Activated T-cell treated with anti-CD3 and anti-CD28 coated beads for 24 hours (primary cell): ENCODE measurements around the gene TUBA1A.
"Not testable (repeated sequence)": the region's sequence is repeated elsewhere in the genome, so short reads cannot be mapped to it uniquely, and the experiment has no call there.

Experiments
- DNase-seq: peaks from one replicate; pipeline ENCODE4 v3.0.0-alpha.2; 2020; ENCODE audit warnings: low read depth

The TUBA1A gene

DNA sequence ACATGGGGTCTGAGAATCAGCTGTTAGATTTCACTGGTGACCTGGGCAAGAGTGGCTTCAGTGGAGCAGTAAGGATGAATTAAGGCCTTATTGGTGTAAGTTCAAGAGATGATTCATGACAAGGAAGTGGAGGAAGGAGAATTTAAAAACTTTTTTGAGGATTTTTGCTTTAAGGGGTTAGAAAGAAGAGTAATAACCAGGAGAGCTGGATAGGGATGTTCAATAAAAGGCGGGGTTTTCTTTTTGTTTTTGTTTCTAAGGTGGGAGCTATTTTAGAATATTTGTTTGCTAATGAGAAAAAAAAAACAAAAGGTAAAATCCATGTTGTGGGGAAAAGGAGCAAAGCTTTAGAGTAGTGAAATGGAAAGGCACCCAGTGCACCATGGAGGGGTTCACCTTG is 42.5 kb downstream of the TUBA1A start:
- DNase-seq, result no peak

DNA sequence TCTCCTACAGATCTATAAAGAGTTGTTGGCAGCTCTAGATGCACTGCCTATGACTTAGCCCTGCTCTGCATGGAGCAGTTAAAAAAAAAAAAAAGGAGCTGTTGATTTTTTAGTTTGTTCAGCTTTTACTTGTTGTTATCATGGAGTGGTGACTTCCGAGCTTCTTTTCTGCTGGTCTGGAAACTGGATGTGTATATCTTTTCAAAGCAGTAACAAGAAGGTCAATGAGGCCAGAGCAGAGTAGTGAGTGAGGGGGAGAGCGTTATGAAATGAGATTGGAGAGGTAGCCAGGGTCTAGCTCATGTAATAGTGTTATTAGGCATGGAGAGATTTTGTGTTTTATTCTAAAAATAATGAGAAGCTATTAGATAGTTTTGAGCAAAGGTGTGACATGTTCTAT is 44.5 kb downstream of the TUBA1A start:
- no peak for DNase-seq

DNA sequence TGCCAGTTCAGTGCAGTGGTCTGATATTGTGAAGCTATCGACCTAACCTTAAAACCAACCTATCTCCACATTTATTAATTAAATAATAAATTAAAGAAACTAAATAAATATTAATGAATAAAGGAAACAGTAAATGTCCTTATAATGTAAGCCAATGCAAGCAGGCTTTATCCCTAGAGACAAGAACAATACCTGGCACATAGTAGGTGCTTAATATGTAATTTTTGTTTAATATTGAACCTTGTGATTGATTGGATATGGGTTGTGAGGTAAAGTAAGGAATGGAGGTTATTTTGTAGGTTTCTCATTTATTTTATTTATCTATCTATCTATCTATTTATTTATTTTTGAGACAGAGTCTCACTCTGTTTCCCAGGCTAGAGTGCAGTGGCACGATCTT is 49.9 kb downstream of the TUBA1A start:
- no peak for DNase-seq

DNA sequence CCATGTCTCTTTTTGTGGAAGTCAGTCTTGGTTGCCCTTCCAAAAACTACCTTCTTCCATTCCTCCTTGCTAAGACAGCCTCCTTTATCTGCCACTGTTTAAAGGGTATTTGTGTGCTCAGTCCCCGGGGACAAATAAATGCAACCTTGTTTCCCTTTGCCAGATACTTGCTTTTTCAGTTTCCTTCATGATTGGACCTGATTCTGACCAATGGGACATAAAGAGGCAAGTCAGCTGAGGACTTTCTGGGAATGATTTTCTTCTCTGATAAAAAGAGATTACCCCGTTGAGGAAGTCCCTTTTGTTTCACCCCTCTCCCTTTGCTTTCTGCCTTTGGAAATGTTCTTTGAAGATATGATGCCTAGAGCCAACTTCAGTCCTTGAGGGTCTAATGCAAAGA is 50.3 kb downstream of the TUBA1A start:
- no peak for DNase-seq

DNA sequence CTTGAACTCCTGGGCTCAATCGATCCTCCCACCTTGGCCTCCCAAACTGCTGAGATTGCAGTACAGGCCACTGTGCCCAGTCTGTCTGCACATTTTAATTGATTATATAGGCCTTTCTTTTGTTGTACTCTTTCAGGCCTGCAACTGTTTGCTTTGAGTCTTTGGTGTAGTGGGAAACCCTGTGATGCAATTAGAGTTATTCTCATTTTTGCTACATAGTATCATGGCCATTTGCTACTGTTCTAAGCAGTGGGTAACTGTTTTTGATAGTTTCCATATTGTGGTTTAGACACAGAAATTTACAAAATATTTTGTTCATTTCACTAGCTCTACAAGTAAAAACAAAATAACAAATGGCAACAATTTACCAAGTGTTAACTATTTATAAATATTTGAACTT is 51.4 kb downstream of the TUBA1A start:
- DNase-seq, result no peak

DNA sequence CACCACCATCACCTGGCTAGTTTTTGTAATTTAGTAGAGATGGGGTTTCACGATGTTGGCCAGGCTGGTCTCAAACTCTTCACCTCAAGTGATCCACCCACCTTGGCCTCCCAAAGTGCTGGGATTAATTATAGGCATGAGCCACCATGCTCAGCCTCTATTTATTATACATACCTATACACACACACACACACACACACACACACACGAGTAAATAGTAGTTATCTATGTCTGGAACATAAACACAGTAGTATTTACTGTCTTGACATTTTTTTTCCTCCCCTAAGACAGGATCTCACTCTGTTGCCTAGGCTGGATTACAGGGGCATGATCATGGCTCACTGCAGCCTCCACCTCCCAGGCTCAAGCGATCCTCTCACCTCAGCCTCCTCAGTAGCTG is 51.9 kb downstream of the TUBA1A start:
- not testable (repeated sequence) for DNase-seq
